Brain pericyte (primary cell): ENCODE measurements around the gene ITFG1.
A peak's percentile ranks its signal among the peaks of the same experiment; 100 is the strongest.

Source experiments
- DNase-seq: peaks from one replicate; pipeline ENCODE4 v3.0.0-alpha.2; 2012; ENCODE audit warnings: low read depth, low spot score

ITFG1 gene

GRCh38 chr16:47460711-47461597 lies at the start of gene ITFG1, which contains the start of gene PHKB:
TSS of gene ITFG1 (minus strand) at chr16:47461063. CDS start at chr16:47461045, 18 bp downstream.
TSS of gene PHKB (plus strand) at chr16:47461331. CDS start at chr16:47461351, 20 bp downstream.
- peak; percentile 82 for DNase-seq

- DNase-seq = no peak
These were observed 46.8 kb upstream of the ITFG1 start for GRCh38 chr16:47507701-47508100.

GRCh38 chr16:47506800-47507199 lies 45.9 kb upstream of the ITFG1 start:
- no peak for DNase-seq

DNA sequence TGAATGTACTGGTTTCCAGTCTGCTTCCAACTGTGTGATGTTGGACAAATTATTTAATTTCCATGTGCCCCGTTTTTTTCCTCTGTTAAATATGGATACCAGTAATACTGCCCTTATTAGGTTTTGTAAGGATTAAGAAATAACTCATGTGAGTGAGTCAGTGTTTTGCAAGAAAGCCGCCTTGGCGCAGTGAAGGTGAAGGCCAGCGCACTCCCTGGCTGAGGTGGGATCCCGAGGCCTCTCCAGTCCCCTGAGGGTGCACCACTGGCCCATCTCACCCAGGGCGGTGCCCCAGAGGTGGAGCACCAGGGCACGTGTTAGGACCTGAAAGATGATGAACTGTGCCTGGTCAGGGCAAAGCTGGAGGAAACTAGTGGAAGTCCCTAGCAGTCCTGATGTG lies 43.7 kb upstream of the ITFG1 start:
- no peak for DNase-seq

- DNase-seq = no peak
These were observed 43.1 kb upstream of the ITFG1 start for GRCh38 chr16:47503936-47504335.

- DNase-seq = no peak
These were observed 38.9 kb upstream of the ITFG1 start for GRCh38 chr16:47499700-47500264.

DNA sequence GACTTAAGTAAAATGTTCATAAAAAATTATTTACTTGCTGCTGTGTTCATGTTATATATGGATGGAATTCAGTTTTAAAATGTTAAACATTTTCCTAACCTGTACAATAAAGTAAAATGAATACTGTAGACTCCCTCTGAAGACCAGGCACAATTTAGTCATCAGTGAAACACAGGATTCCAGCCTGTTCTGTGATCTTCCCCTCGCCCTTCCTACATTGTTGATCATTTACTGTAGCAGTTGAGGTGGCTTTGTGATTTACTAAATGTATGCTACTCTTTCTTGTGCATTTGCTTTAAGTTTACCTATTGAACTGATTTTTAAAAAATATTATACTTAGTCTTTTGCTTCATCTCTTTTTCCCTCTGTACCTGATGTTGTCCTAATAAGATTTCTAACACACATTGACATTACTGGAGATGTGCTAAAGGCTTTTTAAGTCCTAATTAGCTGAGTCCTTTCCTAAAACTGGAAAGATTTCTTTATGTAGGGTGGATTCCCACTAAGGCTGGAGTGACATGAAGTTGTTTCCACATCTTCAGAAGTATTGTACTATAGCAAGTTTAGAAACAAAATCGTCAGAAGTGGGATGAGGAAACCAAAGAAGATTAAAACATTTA lies 38.3 kb upstream of the ITFG1 start:
- no peak for DNase-seq

GRCh38 chr16:47493381-47494337 lies 32.8 kb upstream of the ITFG1 start:
- no peak for DNase-seq

GRCh38 chr16:47492428-47493377 lies 31.8 kb upstream of the ITFG1 start:
- DNase-seq = peak; percentile 39

DNA sequence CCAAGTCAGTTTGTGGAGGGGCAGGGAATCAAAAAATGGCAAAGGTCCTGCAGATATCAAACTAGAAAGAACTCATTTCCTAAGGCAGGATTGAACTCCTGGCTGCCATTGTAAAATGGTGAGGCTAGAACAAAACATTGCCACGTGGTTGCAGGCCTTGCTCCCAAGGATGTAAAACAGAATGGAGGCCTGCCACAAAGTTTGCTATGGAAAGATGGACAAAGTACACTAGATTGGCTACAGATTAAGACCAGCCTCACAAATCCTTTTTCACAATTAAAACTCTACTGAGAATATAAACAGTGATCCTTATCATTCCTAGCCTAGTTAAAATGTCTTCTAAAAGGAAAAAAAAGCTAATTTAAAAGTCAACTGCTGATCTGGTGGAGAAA lies 31.2 kb upstream of the ITFG1 start:
- DNase-seq = no peak

DNA sequence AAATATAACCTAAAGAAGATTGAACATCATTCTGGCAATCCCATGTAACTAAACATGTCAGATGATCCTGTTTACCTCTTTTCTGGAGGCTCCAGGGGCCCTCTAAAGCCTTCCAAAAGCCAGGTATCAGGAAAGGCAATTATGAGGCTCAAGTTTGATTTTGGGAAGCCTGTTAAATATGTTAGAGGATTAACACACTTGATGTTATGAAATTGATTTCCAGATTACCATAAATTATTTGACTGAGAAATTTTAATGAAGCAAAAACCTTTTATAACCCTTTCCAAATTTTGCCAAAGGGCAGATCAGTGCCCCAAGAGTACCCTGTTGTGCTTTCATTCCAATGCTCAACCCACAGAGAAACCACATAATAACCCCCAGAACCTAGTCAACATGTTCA lies 29.6 kb upstream of the ITFG1 start:
- DNase-seq = no peak

GRCh38 chr16:47488051-47488450 lies 27.2 kb upstream of the ITFG1 start:
- no peak for DNase-seq

DNA sequence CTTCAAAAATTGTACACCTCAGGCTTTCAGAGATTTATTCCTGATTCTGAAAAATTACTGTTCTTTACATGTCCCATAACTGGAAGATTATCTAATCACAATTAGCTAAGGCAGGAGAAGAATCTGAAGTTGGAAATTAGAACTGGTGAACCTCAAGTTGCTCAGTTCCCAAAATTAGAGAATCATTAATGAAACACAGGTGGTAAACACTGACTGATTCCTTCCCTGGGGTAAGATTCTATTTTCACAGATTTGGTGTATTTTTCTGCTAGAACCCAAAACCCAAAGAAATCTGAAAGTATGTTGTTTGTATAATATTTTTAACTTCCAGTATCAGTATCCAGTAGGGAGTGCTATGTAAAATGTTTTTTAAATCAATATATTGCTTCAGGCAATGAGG lies 26.0 kb upstream of the ITFG1 start:
- no peak for DNase-seq

DNA sequence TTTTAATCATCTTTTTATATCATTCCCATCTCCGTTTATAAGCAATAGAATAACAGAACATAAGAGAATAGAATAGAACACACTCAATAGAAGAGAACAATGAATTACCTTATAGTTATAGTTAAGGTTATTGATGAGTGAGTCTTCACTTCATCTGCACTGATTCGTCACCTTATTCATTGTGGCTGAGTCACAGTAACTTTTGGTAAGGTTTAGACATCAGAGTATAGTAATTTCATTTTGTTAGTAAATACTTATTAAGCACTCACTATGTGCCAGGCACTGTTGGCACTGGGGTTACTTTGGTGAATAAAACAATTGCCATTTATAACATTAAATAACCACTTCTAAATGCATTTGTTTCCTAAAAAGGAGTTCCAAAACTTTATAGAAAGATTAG lies 22.8 kb upstream of the ITFG1 start:
- no peak for DNase-seq

GRCh38 chr16:47481698-47482374 lies 21.0 kb upstream of the ITFG1 start:
- DNase-seq = no peak

DNA sequence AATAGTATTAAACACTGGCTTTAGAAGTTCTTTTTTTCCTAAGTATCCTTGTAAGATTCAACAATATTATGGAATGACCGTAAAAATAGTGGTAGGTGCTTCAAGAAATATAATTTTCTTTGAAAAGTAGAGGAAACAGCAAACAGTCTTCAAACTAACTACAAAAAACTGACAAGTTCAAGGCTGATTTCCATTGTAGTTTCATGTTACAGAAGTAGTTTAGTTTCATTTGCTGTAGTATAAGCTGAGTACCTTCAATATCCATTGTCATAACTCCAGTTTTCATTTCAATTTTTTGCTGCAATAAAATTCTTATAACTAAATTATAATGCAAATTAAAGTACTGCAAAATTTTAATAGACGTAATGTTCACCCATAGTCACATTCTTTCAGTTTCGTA lies 19.5 kb upstream of the ITFG1 start:
- no peak for DNase-seq

GRCh38 chr16:47477679-47478078 lies 16.8 kb upstream of the ITFG1 start:
- DNase-seq = no peak

DNA sequence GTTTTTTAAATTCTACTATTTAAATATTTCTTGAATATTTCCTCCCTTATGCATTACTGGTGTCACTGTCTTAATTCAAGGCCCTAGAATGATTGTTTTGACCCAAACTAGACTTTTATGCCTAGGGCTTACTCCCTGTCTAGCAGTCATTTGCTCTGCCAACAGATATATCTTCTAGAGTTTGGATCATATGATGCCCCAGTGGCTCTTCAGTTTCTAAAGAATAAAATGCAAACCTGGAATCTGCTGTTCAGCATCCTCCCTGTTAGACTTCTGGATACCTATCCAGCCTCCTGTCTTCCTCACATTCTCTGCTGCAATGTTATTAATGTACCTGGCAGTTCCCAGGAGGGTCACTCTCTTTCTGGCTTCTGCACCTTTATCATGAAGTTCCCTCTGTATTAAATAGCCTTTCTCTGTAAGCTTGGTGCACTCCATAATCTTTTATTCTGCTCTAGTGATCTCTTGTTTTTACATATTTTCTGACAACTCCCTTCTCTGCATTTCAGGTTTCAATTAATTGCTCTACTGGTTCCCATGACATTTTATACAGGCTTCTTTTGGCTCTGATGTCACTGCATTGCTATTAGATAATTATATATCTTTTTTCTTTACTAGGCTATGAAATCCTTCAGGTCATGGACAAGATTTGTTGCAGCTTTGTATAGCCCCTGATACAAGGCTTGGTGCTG lies 15.9 kb upstream of the ITFG1 start:
- no peak for DNase-seq

GRCh38 chr16:47475786-47476185 lies 14.9 kb upstream of the ITFG1 start:
- no peak for DNase-seq
